ENCODE data around the gene ERCC2.
"Not testable (repeated sequence)": the region's sequence is repeated elsewhere in the genome, so short reads cannot be mapped to it uniquely, and the experiment has no call there.

ERCC2 gene

GRCh38 chr19:45336696-45337251 lies 33.6 kb downstream of the ERCC2 start:
- DNase-seq (ENCODE audit: low spot score): no peak

- DNase-seq (ENCODE audit: low spot score): not testable (repeated sequence)
Measured at GRCh38 chr19:45334881-45335280, 35.5 kb downstream of the ERCC2 start.

- DNase-seq (ENCODE audit: low spot score): no peak
Measured at GRCh38 chr19:45333609-45334303, 36.6 kb downstream of the ERCC2 start.

- DNase-seq (ENCODE audit: low spot score): peak; percentile 42
Measured at GRCh38 chr19:45331411-45331810, 39.0 kb downstream of the ERCC2 start.

GRCh38 chr19:45327404-45328143 lies 42.8 kb downstream of the ERCC2 start:
- DNase-seq (ENCODE audit: low spot score): no peak

- no peak for DNase-seq (ENCODE audit: low spot score)
Measured at GRCh38 chr19:45324349-45324907, 45.9 kb downstream of the ERCC2 start.

GRCh38 chr19:45323671-45324081 lies 46.7 kb downstream of the ERCC2 start:
- no peak for DNase-seq (ENCODE audit: low spot score)

- DNase-seq (ENCODE audit: low spot score): no peak
Measured at GRCh38 chr19:45322744-45323281, 47.6 kb downstream of the ERCC2 start, which contains the start of gene CKM. Gene CKM (minus strand): TSS chr19:45322875. CDS start chr19:45319713, 3,162 bp downstream.

GRCh38 chr19:45322311-45322710 lies 48.1 kb downstream of the ERCC2 start:
- no peak for DNase-seq (ENCODE audit: low spot score)

GRCh38 chr19:45321848-45322247 lies 48.5 kb downstream of the ERCC2 start:
- DNase-seq (ENCODE audit: low spot score): no peak

- no peak for DNase-seq (ENCODE audit: low spot score)
Measured at GRCh38 chr19:45320997-45321775, 49.2 kb downstream of the ERCC2 start.

- DNase-seq (ENCODE audit: low spot score): no peak
Measured at GRCh38 chr19:45315304-45315703, 55.1 kb downstream of the ERCC2 start.

GRCh38 chr19:45314708-45315245 lies 55.6 kb downstream of the ERCC2 start:
- DNase-seq (ENCODE audit: low spot score): no peak

GRCh38 chr19:45312285-45312684 lies 58.1 kb downstream of the ERCC2 start:
- not testable (repeated sequence) for DNase-seq (ENCODE audit: low spot score)

- DNase-seq (ENCODE audit: low spot score): peak; percentile 65
Measured at GRCh38 chr19:45311621-45312020, 58.8 kb downstream of the ERCC2 start.

GRCh38 chr19:45309322-45309721 lies 61.1 kb downstream of the ERCC2 start:
- not testable (repeated sequence) for DNase-seq (ENCODE audit: low spot score)

GRCh38 chr19:45307361-45307760 lies 63.0 kb downstream of the ERCC2 start:
- DNase-seq (ENCODE audit: low spot score): no peak

- DNase-seq (ENCODE audit: low spot score): peak; percentile 48
Measured at GRCh38 chr19:45306518-45307027, 63.8 kb downstream of the ERCC2 start.

- no peak for DNase-seq (ENCODE audit: low spot score)
Measured at GRCh38 chr19:45306040-45306439, 64.3 kb downstream of the ERCC2 start.

GRCh38 chr19:45305421-45305820 lies 65.0 kb downstream of the ERCC2 start:
- DNase-seq (ENCODE audit: low spot score): no peak

- no peak for DNase-seq (ENCODE audit: low spot score)
Measured at GRCh38 chr19:45305007-45305406, 65.4 kb downstream of the ERCC2 start.
